ENCODE measurements around the gene CDK2AP2.

DNA sequence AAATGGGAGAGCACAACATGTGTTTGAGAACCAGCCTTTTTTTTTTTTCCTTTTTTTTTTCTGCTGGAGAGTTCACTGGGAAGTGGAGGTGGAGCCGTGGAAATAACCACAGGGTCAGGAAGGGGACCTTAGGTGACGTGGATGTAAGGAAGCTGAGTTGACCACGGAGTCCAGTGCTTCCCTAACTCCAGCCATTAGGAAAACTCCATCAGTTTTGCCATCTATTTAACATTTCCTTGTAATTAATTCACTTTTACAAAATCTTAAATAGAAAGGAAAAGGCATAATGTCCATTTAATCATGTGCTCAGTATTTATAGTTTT, 2.0 kb upstream of the CDK2AP2 start:
- TF ChIP-seq, protein P1, sequence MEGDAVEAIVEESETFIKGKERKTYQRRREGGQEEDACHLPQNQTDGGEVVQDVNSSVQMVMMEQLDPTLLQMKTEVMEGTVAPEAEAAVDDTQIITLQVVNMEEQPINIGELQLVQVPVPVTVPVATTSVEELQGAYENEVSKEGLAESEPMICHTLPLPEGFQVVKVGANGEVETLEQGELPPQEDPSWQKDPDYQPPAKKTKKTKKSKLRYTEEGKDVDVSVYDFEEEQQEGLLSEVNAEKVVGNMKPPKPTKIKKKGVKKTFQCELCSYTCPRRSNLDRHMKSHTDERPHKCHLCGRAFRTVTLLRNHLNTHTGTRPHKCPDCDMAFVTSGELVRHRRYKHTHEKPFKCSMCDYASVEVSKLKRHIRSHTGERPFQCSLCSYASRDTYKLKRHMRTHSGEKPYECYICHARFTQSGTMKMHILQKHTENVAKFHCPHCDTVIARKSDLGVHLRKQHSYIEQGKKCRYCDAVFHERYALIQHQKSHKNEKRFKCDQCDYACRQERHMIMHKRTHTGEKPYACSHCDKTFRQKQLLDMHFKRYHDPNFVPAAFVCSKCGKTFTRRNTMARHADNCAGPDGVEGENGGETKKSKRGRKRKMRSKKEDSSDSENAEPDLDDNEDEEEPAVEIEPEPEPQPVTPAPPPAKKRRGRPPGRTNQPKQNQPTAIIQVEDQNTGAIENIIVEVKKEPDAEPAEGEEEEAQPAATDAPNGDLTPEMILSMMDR (IDR thresholded peaks at IDR 0.05), result no peak
- TF ChIP-seq EP300 (IDR thresholded peaks at IDR 0.05), result no peak
